Dedifferentiated amniotic fluid mesenchymal stem cell (primary cell): ENCODE measurements around the gene ATXN7L3.
"Not testable (repeated sequence)": the region's sequence is repeated elsewhere in the genome, so short reads cannot be mapped to it uniquely, and the experiment has no call there.

Experiments used
- DNase-seq: peaks from one replicate; pipeline ENCODE4 v3.0.0-alpha.2; 2016; ENCODE audit errors: extremely low spot score

ATXN7L3 gene

DNA sequence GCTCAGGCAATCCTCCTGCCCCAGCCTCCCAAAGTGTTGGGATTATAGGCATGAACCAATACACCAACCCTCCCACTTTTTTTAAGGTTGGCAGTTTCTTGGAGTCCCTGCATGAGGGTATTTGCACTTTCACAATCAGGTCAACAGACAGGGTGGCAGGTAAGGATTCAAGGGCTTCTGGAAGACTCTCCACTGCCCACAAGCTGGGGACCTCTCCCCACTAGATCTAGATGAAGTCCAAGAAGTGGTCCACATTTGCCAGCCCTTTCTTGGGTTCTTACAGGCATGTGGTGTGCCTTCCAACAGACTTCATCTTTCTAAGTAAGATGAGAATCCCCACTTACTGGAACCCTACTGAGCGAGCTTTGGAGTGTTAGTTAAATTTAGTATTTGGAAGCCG is 25.3 kb downstream of the ATXN7L3 start:
- no peak for DNase-seq

DNA sequence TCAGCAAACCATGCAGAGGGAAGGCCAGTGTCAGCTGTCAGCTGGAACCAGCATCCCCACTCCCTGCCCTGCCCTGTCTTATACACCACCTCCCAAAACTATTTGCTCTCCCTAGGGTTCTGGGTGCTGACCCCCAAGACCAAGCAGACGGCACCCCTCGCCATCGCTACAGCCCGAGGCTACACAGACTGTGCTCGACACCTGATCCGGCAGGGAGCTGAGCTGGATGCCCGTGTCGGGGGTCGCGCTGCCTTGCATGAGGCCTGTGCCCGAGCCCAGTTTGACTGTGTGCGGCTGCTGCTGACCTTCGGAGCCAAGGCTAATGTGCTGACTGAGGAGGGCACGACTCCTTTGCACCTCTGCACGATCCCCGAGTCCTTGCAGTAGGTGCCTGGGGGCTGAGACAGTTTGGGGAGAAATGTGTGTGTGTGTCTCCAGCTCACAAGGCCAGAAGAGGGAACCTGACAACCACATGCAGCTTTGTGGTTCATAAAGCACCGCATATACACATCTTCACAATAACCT is 27.7 kb downstream of the ATXN7L3 start:
- DNase-seq = no peak

DNA sequence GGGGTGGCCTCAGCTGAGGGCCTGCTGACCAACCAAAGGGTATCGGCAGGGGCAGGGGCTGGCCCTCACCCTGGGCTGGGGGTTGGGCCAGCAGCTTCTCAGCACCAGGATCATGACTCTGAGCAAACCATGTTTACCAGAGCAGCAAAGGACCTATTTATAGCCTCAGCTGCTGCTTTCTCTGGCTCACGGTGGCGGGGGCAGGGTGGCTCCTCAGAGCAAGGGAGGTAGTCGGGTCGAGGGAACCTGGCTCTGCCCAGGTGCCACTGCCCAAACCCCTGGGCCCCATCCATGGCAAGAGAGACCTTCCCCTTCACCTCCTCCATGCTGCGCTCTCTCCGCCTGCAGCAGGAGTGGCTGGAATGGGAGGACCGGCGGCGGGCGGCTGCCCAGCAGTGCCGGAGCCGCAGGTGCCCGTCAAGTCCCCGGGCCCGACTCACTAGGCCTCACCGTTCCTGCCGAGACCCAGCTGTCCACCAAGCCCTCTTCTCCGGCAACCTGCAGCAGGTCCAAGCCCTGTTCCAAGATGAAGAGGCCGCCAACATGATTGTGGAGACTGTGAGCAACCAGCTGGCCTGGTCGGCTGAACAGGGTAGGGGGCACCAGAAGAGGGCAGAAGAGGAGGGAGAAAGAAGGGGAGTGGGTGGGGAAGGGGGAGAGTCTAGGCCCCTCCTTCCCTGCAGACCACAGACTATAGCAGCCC is 29.0 kb downstream of the ATXN7L3 start, which contains the start of gene ASB16:
ASB16 (plus strand) TSS at position 206 of the 703 bp plus-strand sequence; CDS start at position 292, 86 bp downstream.
- DNase-seq = no peak

DNA sequence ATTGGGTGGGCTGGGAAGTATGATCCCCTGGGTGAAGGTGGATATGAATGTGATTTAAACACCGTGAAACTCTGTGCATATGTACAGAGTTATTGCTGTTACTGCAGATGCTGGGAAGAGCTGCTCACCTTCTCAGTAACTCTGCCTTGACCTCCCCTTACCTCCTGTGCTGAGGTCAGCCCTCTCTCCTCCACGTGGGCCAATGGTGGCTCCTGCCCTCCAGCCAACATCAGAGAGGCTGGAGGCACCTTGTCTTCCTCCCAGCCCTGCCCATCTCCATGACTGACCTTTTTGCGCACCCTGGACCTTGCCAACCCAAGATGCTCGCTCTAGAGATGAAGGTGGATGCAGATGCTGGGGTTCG is 29.6 kb downstream of the ATXN7L3 start:
- no peak for DNase-seq

DNA sequence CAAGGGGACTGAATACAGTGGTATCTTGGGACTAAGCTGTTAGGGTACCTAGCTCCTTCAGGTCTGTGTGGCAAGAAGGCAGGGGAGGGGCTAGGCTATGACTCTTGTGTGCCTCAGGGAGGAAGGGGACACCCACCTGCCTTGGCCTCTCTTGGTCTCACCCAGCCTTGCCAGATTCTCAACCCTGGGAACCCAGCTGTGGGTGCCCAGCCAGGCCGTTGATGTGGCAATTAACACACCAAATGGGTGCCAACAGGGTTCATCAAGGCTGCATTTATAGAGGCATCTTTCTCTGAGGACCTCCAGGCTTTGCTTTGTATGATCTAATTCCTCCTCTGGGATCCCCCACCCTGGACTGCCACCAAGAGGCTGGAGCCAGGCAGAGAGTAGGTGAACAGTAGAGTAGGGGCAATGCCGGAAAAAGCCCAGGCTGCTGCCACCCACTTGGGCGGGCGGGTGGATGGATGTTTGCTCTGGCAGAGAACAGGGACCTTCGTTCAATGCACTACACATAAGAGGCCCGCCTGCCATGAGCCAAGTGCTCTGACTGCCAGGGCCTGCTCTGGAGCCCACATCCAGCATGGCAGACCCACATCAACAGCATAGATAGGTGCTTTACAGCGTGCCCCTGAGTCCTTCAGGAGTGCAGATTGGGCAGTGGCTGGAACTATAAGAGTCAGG is 32.4 kb downstream of the ATXN7L3 start:
- no peak for DNase-seq

DNA sequence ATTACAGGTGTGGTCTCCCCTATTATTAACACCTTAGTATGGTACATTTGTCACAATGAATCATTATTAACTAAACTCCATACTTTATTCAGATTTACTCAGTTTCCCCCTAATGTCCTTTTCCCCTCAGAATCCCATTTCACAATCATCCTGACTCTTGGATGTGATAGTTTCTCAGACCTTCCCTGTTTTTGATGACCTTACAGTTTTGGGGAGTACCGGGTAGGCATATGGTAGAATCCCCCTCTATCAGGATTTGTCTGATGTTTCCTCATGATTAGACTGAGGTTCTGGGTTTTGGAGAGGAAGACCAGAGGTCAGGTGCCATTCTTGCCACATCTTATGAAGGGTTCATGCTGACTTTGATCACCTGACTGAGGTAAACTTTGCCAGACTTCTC is 35.2 kb downstream of the ATXN7L3 start:
- DNase-seq = no peak

DNA sequence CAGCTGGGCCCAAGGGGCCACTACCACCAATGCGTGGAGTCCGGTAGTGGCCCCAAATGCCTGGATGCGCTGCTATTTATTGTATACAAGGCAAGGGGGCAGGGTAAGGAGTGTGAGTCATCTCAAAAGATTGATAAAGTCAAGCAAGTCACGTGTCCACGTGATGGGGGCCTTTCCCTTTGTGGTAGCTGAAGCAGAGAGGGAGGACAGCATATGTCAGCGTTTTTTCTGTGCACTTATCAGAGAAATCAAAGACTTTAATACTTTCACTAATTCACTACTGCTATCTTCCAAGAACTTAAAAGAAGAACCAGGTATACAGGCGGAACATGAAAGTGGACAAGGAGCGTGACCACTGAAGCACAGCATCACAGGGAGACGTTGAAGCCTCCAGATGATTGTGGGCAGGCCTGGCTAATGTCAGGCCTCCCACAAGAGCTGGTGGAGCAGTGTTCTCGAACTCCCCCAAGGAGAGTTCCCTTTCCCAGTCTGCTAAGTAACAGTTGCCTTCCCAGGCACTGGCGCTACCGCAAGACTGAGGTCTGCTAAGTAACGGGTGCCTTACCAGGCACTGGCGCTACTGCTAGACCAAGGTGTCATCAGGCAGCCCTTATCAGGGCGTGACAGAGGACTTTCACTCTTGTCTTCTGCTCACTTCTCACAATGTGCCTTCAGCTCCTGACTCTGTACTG is 40.0 kb downstream of the ATXN7L3 start:
- DNase-seq = no peak

DNA sequence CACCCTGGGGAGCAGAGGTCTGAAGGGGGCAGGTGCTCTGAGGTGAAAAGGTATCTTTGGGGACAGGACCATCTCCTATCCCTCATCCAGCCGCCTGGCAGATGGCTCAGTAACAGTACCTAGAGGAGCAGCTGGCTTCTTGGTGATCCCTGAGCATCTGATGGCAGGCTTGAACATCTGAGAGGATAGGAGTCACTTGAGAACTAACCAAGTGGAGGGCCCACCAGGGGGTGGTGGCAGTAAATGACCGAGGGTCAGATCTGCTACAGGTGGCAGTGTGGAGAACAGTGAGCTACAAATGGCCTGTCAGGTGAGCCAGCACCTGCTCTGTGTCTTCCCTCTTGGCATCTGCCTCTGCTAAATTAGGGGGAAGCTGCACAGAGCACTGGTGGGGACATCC is 44.2 kb downstream of the ATXN7L3 start:
- no peak for DNase-seq

DNA sequence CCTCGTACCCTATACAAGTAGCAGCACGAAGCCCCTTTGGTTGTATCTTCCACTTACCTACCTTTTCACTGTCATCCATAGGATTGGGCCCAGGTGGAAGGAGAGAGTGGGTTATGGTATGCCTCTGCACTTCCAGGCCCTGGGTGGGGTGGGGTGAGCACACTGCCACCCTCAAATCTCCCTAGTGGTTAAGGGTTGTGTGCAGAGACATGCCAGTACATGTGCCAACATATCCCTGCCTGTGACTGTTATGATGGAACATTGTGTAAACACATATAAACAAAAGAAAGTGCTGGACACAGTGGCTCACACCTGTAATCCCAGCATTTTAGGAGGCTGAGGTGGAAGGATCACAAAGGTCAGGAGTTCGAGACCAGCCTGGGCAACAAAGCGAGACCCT is 46.8 kb downstream of the ATXN7L3 start:
- DNase-seq = no peak

DNA sequence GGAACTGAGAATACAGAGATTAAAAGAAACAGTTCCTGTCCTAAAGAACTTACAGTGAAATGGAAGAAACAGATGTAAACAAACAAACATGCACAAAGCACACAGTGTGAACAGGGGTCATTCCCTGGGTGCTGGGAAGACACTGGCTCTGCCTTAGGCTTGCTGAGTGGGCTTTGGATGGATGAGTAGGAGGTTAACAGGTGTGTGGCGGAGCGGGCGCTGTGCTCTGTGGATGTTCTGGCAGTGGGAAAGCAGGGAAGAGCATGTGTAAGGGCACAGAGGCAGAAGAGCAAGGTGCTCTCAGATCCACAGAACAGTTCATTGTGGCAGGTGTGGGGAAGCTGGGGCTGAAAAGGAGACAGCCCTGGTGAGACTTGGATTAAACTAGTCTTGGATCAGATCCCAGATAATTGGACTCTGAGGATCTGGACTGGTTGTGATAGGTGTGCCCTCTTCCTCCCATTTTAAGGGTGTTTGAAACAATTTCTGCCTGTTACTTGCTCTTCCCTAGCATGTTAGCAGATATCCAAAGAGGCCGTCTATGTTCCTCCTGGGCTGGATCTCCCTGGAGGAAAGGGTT is 49.8 kb downstream of the ATXN7L3 start:
- no peak for DNase-seq

DNA sequence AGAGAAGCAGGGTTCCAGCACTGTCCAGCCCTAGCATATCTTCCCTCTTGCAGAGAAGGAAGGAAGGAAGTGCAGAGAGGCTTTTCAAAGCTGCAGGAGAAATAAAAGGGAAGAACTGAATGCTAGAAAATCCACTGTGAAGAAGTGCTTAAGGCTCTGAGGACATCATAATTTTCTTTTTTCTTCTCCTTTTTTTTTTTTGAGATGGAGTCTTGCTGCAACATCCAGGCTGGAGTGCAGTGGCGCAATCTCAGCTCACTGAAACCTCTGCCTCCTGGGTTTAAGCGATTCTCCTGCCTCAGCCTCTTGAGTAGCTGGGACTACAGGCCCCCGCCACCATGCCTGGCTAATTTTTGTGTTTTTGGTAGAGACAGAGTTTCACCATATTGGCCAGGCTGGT is 50.6 kb downstream of the ATXN7L3 start:
- not testable (repeated sequence) for DNase-seq

DNA sequence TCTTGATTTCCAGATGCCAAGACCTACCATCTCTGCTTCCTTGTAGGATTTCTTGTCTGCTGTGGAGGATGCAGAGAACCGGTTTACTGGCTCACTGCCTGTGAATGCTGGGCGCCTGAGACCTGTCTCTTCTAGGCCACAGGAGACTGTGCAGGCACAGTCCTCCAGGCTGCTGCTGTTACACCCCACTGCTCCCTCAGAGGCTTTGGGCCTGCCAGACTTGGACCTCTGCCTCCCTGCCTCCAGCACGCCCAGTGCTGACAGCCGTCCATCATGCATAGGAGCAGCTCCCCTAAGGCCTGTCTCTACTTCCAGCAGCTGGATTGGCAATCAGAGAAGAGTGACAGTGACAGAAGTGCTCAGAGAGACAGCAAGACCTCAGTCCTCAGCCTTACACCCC is 51.9 kb downstream of the ATXN7L3 start:
- no peak for DNase-seq

DNA sequence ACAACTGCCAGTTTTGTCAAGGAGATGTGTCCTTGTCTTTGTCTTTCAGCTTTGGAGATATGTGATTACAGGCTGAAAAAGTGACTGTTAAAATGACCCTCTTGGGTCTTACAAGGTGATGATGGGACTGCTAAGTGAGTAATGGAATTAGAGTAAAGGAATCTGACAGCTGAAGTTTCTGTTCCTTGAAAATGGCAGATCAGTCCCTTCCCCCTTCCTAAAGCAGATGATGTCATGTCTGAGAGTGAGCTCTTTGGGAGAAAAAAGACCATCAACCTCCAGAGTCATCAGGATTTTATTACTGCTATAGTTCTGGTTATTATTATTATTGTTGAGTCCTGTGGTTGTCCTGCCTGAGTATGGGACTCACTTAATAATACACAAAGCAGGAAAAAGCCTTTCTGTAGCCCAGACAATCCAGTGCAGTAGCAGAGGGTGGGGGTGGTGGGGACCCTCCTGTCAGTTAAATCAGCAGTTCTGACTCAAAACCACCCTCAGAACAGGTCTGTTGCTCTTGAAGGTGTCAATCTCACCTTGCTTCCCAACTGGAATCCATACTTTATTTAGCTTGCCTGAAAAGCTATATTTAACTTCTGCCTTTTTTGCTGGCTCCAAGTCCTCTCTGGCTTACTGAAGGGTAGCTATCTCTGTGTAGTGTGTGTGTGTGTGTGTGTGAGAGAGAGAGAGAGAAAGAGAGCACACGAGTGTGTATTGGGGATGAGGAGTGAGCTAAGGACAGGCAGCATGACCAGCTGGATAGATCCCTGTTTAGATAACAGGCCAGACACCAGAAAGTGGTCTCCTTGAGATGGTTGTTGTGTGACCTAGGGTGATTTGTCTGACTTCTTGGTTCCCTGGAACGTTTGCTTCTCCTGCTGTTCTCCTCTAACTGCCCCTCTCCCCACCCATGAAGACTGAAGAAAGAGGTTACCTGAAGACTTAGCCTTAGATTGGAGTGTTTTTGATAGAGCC is 53.0 kb downstream of the ATXN7L3 start:
- DNase-seq = no peak

DNA sequence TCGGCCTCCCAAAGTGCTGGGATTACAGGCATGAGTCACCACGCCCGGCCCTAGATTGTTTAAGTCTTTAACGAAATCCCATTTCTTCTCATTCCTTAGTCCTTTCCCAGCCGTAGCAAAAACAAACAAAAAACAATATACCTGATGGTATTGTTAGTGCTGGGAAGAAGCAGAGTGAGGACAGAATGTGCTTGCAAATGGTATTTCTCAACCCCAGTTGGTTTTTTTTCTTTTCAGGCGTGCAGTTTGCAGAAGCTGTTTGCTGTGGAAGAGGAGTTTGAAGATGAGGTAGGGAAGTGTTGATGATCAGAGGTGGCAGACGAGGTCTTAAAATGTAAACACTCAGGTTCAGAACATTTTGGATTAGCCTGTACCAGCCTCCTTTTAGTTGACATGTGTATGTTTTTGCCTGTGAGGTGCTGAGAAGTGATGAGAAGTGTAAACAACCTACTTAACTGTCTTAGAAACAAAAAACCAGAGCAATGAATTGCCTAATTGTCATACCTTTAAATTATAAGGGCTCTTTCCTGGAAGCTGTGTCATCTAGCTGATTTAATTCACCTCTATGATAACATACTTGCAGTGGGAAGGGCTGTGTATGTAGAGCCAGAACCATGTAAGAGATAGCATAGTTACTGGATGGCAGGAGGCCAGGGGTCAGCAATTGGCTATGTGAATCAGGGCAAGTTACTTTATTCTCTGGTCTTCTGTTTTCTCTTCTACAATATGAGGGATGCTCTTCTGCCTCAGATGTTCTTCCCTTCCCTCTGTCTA is 54.5 kb downstream of the ATXN7L3 start:
- DNase-seq = no peak

DNA sequence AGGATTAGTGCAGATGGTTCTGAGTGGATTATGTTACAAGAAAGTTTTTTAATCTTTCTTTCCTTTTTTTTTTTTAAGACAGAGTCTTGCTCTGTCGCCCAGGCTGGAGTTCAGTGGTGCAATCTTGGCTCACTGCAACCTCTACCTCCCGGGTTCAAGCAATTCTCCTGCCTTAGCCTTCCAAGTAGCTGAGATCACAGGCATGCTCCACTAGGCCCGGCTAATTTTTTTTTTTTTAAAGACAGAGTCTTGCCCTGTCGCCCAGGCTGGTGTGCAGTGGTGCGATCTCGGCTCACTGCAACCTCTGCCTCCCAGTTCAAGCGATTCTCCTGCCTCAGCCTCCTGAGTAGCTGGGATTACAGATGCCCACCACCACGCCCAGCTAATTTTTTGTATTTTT is 55.8 kb downstream of the ATXN7L3 start:
- not testable (repeated sequence) for DNase-seq
